ENCODE measurements around the gene CD4. TPM values are rescaled to one million over a fixed set of nuclear protein-coding genes. Genes with fewer than 3 reads are reported as not detected.

The CD4 gene
- total RNA-seq, 1 experiment from 2014 or later, result not detected

DNA sequence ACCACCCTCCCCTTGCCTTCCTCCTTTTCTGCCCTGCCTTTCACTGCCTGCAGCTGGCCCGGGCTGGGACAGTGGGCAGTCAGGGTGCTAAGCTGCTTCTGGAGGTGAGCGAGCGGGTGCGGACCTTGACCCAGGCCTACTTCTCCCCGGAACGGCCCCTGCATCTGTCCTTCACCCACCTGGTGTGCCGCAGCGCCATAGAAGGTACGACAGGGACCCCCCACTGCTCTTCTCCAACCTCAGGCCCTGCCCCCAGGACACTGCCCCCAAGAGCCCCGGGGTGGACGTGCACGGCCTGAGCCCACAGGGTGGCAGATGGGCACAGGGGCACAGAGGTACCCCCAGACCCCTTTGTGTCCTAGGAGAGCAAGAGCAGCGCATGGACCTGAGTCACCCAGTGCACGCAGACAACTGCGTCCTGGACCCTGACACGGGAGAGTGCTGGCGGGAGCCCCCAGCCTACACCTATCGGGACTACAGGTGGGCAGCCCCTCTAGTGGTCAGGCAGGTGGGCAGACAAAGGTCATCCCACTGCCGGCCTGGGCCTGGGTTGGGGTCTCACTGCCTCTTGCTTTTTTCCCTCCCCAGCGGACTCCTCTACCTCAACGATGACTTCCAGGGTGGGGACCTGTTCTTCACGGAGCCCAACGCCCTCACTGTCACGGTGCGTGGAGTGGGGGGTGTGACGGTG is 48.2 kb downstream of the CD4 start:
- intact Hi-C loops (cut with micrococcal nuclease; ENCODE audit: unreplicated experiment), result no loop called here
- H3K9me3 Mint-ChIP-seq (ENCODE audit: low read depth, unreplicated experiment), result no peaks in the 10 kb centered on the region
- H3K4me3 Mint-ChIP-seq (ENCODE audit: low read depth, unreplicated experiment), result no peak overlapping the region
- H3K4me1 Mint-ChIP-seq (ENCODE audit: low read depth, unreplicated experiment), result peaks cover 20% of the 10 kb centered on the region
- CTCF ChIA-PET, result interaction anchor here (1.1 kb wide), 1 partner anchor 84 kb away, joined by 4 read pairs; the partner anchor contains the start of gene MLF2
- no peak overlapping the region for H3K27ac Mint-ChIP-seq (ENCODE audit: unreplicated experiment)
- no peak for TF ChIP-seq CTCF (IDR thresholded peaks at IDR 0.05; ENCODE audit: unreplicated experiment)
- DNase-seq, result no peak
- H3K27me3 Mint-ChIP-seq (ENCODE audit: unreplicated experiment), result peaks cover 72% of the 10 kb centered on the region
- H3K36me3 Mint-ChIP-seq (ENCODE audit: insufficient read depth, unreplicated experiment), result peaks cover 4% of the 10 kb centered on the region
- no TSS peak for BruUV-seq (replicated peaks)

- no peak overlapping the region for H3K27ac Mint-ChIP-seq (ENCODE audit: unreplicated experiment)
Measured at GRCh38 chr12:6838854-6839253, 49.5 kb downstream of the CD4 start.

DNA sequence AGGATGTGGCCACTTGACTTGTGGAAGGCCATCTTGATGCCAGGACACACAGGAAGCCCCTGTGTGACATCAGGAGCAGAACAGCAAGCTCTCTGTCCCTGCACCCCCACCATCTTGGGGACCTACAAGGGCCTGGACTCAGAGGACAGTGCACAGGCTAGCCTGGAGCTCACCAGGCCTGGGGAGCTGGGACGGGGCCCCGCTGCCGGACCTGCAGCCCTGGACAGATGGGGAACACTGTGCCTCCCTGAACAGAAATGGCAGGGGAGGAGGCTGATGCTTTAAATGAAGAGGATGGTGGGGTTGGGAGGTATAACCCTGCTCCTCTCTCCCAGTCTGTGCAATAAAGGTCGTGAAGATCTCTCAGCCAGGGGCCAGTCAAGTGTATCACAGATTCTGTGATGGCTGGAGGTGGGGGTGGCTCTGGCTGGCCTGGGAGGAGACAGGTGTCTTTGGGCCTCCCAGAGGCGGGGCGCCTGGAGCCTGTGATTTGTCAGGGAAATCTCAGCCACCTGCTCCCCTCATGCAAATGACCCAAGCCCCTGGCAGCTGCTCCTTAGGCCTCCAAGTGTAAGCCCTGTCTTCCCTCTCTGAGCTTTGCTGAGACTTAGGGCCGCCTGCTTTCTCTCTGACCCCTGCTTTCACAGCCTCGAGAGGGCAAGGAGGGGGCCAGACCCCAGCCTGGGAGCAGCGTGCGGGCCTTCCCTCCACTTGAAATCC is 50.3 kb downstream of the CD4 start:
- H3K4me1 Mint-ChIP-seq (ENCODE audit: low read depth, unreplicated experiment), result peaks cover 13% of the 10 kb centered on the region
- H3K4me3 Mint-ChIP-seq (ENCODE audit: low read depth, unreplicated experiment), result no peak overlapping the region
- intact Hi-C loops (cut with micrococcal nuclease; ENCODE audit: unreplicated experiment), result no loop called here
- TF ChIP-seq CTCF (IDR thresholded peaks at IDR 0.05; ENCODE audit: unreplicated experiment), result no peak
- no peaks in the 10 kb centered on the region for H3K9me3 Mint-ChIP-seq (ENCODE audit: low read depth, unreplicated experiment)
- CTCF ChIA-PET, result interaction anchor here (2.5 kb wide), 1 partner anchor 12 kb away, joined by 10 read pairs; the partner anchor contains the start of genes CDCA3 and USP5
- H3K27ac Mint-ChIP-seq (ENCODE audit: unreplicated experiment), result no peak overlapping the region
- H3K27me3 Mint-ChIP-seq (ENCODE audit: unreplicated experiment), result peaks cover 67% of the 10 kb centered on the region
- no TSS peak for BruUV-seq (replicated peaks)
- no peak for DNase-seq
- peaks cover 4% of the 10 kb centered on the region for H3K36me3 Mint-ChIP-seq (ENCODE audit: insufficient read depth, unreplicated experiment)

More at GRCh38 chr12:6838854-6839253, 49.5 kb downstream of the CD4 start:
- H3K27me3 Mint-ChIP-seq (ENCODE audit: unreplicated experiment), result peaks cover 75% of the 10 kb centered on the region
- TF ChIP-seq CTCF (IDR thresholded peaks at IDR 0.05; ENCODE audit: unreplicated experiment), result no peak
- DNase-seq, result no peak
- CTCF ChIA-PET, result interaction anchor here (2.5 kb wide), 1 partner anchor 13 kb away, joined by 10 read pairs; the partner anchor contains the start of genes CDCA3 and USP5
- intact Hi-C loops (cut with micrococcal nuclease; ENCODE audit: unreplicated experiment), result no loop called here
- no TSS peak for BruUV-seq (replicated peaks)
- H3K4me3 Mint-ChIP-seq (ENCODE audit: low read depth, unreplicated experiment), result no peak overlapping the region
- H3K9me3 Mint-ChIP-seq (ENCODE audit: low read depth, unreplicated experiment), result no peaks in the 10 kb centered on the region
- H3K36me3 Mint-ChIP-seq (ENCODE audit: insufficient read depth, unreplicated experiment), result peaks cover 4% of the 10 kb centered on the region
- peaks cover 20% of the 10 kb centered on the region for H3K4me1 Mint-ChIP-seq (ENCODE audit: low read depth, unreplicated experiment)

GRCh38 chr12:6840330-6840729 is 51.0 kb downstream of the CD4 start:
- Mint-ChIP-seq H3K27ac (ENCODE audit: unreplicated experiment) (no peak overlapping the region), H3K9me3 (ENCODE audit: low read depth, unreplicated experiment) (no peaks in the 10 kb centered on the region), H3K4me3 (ENCODE audit: low read depth, unreplicated experiment) (no peak overlapping the region), H3K36me3 (ENCODE audit: insufficient read depth, unreplicated experiment) (peaks cover 4% of the 10 kb centered on the region), H3K4me1 (ENCODE audit: low read depth, unreplicated experiment) (peaks cover 7% of the 10 kb centered on the region), H3K27me3 (ENCODE audit: unreplicated experiment) (peaks cover 63% of the 10 kb centered on the region)
- CTCF ChIA-PET, result interaction anchor here (2.5 kb wide), 1 partner anchor 11 kb away, joined by 10 read pairs; the partner anchor contains the start of genes CDCA3 and USP5
- no peak for DNase-seq
- TF ChIP-seq CTCF (IDR thresholded peaks at IDR 0.05; ENCODE audit: unreplicated experiment), result no peak
- BruUV-seq (replicated peaks), result no TSS peak
- intact Hi-C loops (cut with micrococcal nuclease; ENCODE audit: unreplicated experiment), result no loop called here

All from Calu3 (cell line).